HG03565 (cell line): Measurements from ENCODE around the gene PTPRN2.

ENCODE experiments used
- ATAC-seq: cut with Tn5 transposase; IDR thresholded peaks from one replicate; pipeline ENCODE4 v1.9.1; 2021; ENCODE audit warnings: mild to moderate bottlenecking, moderate library complexity; ENCODE audit not compliant: unreplicated experiment

PTPRN2 gene

GRCh38 chr7:157551325-157552070 lies 1036.1 kb downstream of the PTPRN2 start:
- ATAC-seq: no peak

GRCh38 chr7:157550300-157551275 lies 1037.0 kb downstream of the PTPRN2 start:
- no peak for ATAC-seq

GRCh38 chr7:157549612-157550299 lies 1037.9 kb downstream of the PTPRN2 start:
- ATAC-seq: no peak

GRCh38 chr7:157548691-157549303 lies 1038.8 kb downstream of the PTPRN2 start:
- ATAC-seq: no peak

- ATAC-seq: no peak
Measured at GRCh38 chr7:157547611-157548010, 1040.0 kb downstream of the PTPRN2 start.

GRCh38 chr7:157547102-157547501 lies 1040.5 kb downstream of the PTPRN2 start:
- no peak for ATAC-seq

- ATAC-seq: no peak
Measured at GRCh38 chr7:157545681-157546060, 1042.0 kb downstream of the PTPRN2 start.

GRCh38 chr7:157544980-157545680 lies 1042.5 kb downstream of the PTPRN2 start:
- no peak for ATAC-seq

- ATAC-seq: no peak
Measured at GRCh38 chr7:157544226-157544625, 1043.4 kb downstream of the PTPRN2 start.

- no peak for ATAC-seq
Measured at GRCh38 chr7:157543791-157544190, 1043.8 kb downstream of the PTPRN2 start.

GRCh38 chr7:157543276-157543675 lies 1044.3 kb downstream of the PTPRN2 start:
- ATAC-seq: no peak

GRCh38 chr7:157542068-157543021 lies 1045.3 kb downstream of the PTPRN2 start:
- ATAC-seq: no peak

- ATAC-seq: no peak
Measured at GRCh38 chr7:157541295-157542067, 1046.1 kb downstream of the PTPRN2 start.

GRCh38 chr7:157540606-157541294 lies 1046.9 kb downstream of the PTPRN2 start:
- no peak for ATAC-seq

- no peak for ATAC-seq
Measured at GRCh38 chr7:157540020-157540419, 1047.6 kb downstream of the PTPRN2 start.

- ATAC-seq: no peak
Measured at GRCh38 chr7:157539521-157539920, 1048.1 kb downstream of the PTPRN2 start.

GRCh38 chr7:157538735-157539134 lies 1048.9 kb downstream of the PTPRN2 start:
- ATAC-seq: no peak

- ATAC-seq: no peak
Measured at GRCh38 chr7:157538321-157538720, 1049.3 kb downstream of the PTPRN2 start.
